Measurements from ENCODE around the gene ARHGAP8. TPM values are rescaled to one million over a fixed set of nuclear protein-coding genes. Genes with fewer than 3 reads are reported as not detected.

The ARHGAP8 gene
- total RNA-seq, 2 experiments from 2014 or later, result 2.1 to 3.2 TPM

DNA sequence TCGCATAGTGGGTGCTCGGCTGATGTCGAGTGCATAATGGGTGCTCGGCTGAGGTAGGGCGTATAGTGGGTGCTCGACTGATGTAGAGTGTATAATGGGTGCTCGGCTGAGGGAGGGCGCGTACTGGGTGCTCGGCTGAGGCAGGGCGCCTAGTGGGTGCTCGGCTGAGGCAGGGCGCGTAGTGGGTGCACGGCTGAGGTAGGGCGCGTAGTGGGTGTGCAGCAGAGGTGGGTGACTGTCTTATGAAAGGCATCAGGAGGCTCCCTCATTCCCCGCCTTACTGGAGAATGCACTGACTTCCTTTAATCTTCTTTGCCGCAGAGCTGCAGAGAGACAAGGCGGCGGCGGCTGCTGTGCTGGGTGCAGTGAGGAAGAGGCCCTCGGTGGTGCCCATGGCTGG is 33.8 kb downstream of the ARHGAP8 start:
- H3K27ac Mint-ChIP-seq, result no peak overlapping the region
- CTCF ChIA-PET, result no interaction called here

DNA sequence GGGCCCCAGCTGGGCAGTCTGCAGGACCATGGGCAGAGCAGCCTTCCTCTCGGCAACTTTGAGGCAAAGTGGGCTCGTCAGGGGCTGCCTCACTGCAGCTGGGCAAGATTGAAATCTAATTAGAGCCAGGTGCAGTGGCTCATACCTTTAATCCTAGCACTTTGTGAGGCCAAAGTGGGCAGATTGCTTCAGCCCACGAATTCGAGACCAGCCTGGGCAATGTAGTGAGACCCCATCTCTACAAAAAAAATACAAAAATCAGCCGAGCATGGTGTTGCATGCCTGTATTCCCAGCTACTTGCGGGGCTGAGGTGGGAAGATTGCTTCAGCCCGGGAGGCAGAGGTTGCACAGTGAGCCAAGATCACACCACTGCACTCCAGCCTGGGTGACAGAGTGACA is 34.2 kb downstream of the ARHGAP8 start:
- intact Hi-C loops (cut with micrococcal nuclease), result no loop called here
- TF ChIP-seq, protein P1, sequence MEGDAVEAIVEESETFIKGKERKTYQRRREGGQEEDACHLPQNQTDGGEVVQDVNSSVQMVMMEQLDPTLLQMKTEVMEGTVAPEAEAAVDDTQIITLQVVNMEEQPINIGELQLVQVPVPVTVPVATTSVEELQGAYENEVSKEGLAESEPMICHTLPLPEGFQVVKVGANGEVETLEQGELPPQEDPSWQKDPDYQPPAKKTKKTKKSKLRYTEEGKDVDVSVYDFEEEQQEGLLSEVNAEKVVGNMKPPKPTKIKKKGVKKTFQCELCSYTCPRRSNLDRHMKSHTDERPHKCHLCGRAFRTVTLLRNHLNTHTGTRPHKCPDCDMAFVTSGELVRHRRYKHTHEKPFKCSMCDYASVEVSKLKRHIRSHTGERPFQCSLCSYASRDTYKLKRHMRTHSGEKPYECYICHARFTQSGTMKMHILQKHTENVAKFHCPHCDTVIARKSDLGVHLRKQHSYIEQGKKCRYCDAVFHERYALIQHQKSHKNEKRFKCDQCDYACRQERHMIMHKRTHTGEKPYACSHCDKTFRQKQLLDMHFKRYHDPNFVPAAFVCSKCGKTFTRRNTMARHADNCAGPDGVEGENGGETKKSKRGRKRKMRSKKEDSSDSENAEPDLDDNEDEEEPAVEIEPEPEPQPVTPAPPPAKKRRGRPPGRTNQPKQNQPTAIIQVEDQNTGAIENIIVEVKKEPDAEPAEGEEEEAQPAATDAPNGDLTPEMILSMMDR (IDR thresholded peaks at IDR 0.05), result no peak
- DNase-seq (no peak), ATAC-seq (no peak)
- ChIA-PET CTCF (no interaction called here), POLR2A (no interaction called here)
- Mint-ChIP-seq H3K27ac (no peak overlapping the region), H3K9me3 (no peaks in the 10 kb centered on the region), H3K27me3 (peaks cover 1% of the 10 kb centered on the region), H3K36me3 (ENCODE audit: low read depth) (no peaks in the 10 kb centered on the region), H3K4me1 (ENCODE audit: low read depth) (no peaks in the 10 kb centered on the region), H3K4me3 (no peak overlapping the region)

More for the DNA sequence above, 33.8 kb downstream of the ARHGAP8 start:
- H3K9me3 Mint-ChIP-seq, result no peaks in the 10 kb centered on the region
- POLR2A ChIA-PET, result no interaction called here
- ATAC-seq (no peak), DNase-seq (no peak)
- intact Hi-C loops (cut with micrococcal nuclease), result no loop called here
- H3K36me3 Mint-ChIP-seq (ENCODE audit: low read depth), result no peaks in the 10 kb centered on the region
- H3K4me3 Mint-ChIP-seq, result no peak overlapping the region
- H3K27me3 Mint-ChIP-seq, result peaks cover 1% of the 10 kb centered on the region
- H3K4me1 Mint-ChIP-seq (ENCODE audit: low read depth), result no peaks in the 10 kb centered on the region
- TF ChIP-seq, protein P1 (IDR thresholded peaks at IDR 0.05), result no peak

DNA sequence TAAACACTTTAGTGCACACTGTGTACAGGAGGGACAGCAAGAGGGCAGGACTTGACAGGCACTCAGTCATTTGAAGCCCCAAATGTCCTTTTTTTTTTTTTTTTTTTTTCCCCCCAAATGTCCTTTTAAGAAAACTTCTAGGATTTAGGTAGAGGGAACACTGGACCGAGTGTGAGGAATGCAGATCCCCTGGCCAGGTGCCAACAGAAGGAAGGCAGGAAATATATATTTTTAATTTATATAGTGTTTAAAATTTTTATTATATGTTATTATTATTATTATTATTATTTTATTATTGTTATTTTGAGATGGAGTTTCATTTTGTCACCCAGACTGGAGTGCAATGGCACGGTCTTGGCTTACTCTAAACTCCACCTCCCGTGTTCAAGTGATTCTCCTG is 35.5 kb downstream of the ARHGAP8 start:
- TF ChIP-seq, protein P1 (IDR thresholded peaks at IDR 0.05), result no peak
- CTCF ChIA-PET, result no interaction called here
- no peaks in the 10 kb centered on the region for H3K9me3 Mint-ChIP-seq
- DNase-seq (no peak), ATAC-seq (no peak)
- intact Hi-C loops (cut with micrococcal nuclease), result no loop called here
- POLR2A ChIA-PET, result no interaction called here
- H3K27me3 Mint-ChIP-seq, result no peaks in the 10 kb centered on the region
- H3K27ac Mint-ChIP-seq, result no peak overlapping the region
- H3K4me1 Mint-ChIP-seq (ENCODE audit: low read depth), result no peaks in the 10 kb centered on the region
- H3K36me3 Mint-ChIP-seq (ENCODE audit: low read depth), result no peaks in the 10 kb centered on the region
- no peak overlapping the region for H3K4me3 Mint-ChIP-seq

DNA sequence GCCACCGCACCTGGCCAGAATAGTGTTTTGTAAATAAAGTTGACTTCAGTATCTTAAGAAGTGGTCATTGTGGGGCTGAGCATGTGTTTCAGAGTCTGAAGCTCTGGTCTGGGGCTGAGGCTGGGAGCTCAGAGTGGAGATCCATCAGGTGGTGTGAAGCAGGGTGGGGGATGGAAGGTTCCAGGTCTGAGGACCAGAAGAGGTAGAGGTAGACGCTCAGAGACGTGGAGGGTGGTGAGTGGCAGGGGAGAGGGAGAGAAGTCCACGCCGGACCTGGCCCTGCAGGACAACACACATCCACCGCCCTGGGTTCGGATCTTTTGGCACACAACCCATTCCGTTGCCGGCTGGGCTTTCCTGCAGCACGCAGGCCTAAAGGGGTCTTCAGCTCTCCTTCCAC is 40.7 kb downstream of the ARHGAP8 start:
- TF ChIP-seq, protein P1 (IDR thresholded peaks at IDR 0.05), result no peak
- no peak overlapping the region for H3K27ac Mint-ChIP-seq
- ChIA-PET POLR2A (interaction anchor here (0.6 kb wide), 1 partner anchor 194 kb away, joined by 3 read pairs; no protein-coding TSS in a partner anchor), CTCF (no interaction called here)
- H3K4me3 Mint-ChIP-seq, result no peak overlapping the region
- no peaks in the 10 kb centered on the region for H3K36me3 Mint-ChIP-seq (ENCODE audit: low read depth)
- H3K9me3 Mint-ChIP-seq, result no peaks in the 10 kb centered on the region
- H3K4me1 Mint-ChIP-seq (ENCODE audit: low read depth), result no peaks in the 10 kb centered on the region
- ATAC-seq (no peak), DNase-seq (no peak)
- no peaks in the 10 kb centered on the region for H3K27me3 Mint-ChIP-seq
- intact Hi-C loops (cut with micrococcal nuclease), result no loop called here

DNA sequence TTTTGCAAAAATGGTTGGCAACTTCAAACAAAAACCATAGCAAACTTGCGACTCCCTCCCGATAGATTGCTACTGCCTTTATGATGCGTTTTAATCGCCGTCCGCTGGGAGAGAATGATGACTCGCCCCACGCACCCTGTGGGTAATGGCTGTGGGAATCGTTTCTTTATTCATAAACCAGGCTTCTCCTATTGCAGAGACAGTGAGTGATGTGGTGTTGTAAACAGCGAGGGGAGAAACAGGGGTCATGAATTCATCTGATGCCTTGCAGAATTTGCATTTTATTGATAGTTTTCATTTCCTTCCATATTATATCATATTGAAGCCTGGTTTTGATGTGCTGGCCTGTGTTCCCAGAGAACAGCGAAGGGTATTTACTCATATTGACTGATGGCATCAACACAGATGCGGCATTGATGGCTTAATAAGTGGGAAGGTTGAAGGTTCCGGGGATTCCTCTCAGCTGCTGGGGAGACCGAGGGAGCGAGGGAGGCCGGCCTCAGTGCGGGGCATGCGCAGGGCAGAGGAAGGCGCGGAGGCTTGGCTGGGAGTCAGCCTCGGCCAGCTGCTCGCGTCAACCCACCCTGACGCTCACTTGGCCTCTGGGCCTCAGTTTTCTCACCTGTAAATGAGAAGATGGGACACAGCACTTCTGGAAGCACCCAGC is 41.3 kb downstream of the ARHGAP8 start:
- ATAC-seq (no peak), DNase-seq (no peak)
- Mint-ChIP-seq H3K4me3 (no peak overlapping the region), H3K27ac (no peak overlapping the region), H3K27me3 (no peaks in the 10 kb centered on the region), H3K36me3 (ENCODE audit: low read depth) (no peaks in the 10 kb centered on the region), H3K4me1 (ENCODE audit: low read depth) (no peaks in the 10 kb centered on the region), H3K9me3 (no peaks in the 10 kb centered on the region)
- TF ChIP-seq, protein P1 (IDR thresholded peaks at IDR 0.05), result no peak
- POLR2A ChIA-PET, result interaction anchor here (0.6 kb wide), 1 partner anchor 194 kb away, joined by 3 read pairs; no protein-coding TSS in a partner anchor
- CTCF ChIA-PET, result no interaction called here
- intact Hi-C loops (cut with micrococcal nuclease), result no loop called here
